PC-9 (cell line): ENCODE measurements around the gene PLXDC1.

ENCODE experiments used
- EZH2 ChIP-seq: fragments of 200-600 bp; sonication (generic); IDR thresholded peaks from 2 replicates; pipeline ENCODE4 v1.8.0; 2017; ENCODE audit warnings: antibody characterized with exemption, low read depth
- TF ChIP-seq, protein P1 (sequence below): fragments of 200-600 bp; sonication (generic); conservative IDR thresholded peaks from 2 replicates; pipeline ENCODE4 v1.6.1; 2017; ENCODE audit warnings: mixed run types, antibody characterized with exemption, mild to moderate bottlenecking, moderate library complexity

DNA sequence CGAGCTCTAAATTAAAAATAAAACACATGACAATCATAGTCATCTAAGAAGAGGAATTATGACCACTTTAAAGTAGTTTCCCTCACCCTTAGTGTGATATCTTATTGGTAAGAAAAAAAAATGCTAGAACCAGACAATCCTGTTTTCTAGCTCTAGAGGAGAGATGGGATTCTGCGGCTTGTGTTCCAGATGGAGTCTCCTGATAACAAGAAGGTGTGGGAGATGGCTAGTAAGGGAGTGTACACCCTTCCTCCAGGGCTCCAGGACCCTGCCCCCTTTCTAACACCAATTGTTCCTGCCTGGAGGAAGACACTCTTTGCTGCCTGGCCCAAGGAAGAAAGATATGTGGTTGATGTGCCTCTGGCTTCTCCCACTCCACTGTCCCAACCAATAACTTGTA, 115.4 kb downstream of the PLXDC1 start:
- TF ChIP-seq EZH2: no peak
- TF ChIP-seq, protein P1, sequence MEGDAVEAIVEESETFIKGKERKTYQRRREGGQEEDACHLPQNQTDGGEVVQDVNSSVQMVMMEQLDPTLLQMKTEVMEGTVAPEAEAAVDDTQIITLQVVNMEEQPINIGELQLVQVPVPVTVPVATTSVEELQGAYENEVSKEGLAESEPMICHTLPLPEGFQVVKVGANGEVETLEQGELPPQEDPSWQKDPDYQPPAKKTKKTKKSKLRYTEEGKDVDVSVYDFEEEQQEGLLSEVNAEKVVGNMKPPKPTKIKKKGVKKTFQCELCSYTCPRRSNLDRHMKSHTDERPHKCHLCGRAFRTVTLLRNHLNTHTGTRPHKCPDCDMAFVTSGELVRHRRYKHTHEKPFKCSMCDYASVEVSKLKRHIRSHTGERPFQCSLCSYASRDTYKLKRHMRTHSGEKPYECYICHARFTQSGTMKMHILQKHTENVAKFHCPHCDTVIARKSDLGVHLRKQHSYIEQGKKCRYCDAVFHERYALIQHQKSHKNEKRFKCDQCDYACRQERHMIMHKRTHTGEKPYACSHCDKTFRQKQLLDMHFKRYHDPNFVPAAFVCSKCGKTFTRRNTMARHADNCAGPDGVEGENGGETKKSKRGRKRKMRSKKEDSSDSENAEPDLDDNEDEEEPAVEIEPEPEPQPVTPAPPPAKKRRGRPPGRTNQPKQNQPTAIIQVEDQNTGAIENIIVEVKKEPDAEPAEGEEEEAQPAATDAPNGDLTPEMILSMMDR: no peak
